Left colon (tissue), 2 donors: Measurements from ENCODE around the gene COL18A1. TPM values are rescaled to one million over a fixed set of nuclear protein-coding genes. Genes with fewer than 3 reads are reported as not detected.

Experiments used
- ATAC-seq: fragments of 200-7000 bp; cut with Tn5 transposase; one replicate; pipeline ENCODE4 v1.9.1; 2020; ENCODE audit warnings: mild to moderate bottlenecking, moderate library complexity
- DNase-seq, 2 donors: peaks; one replicate each; pipeline ENCODE4 v3.0.0-alpha.2; 2020
- intact Hi-C, 2 donors: fragments of 100-400 bp; cut with DNase I in 1 of 2; cut with micrococcal nuclease in 1 of 2; formaldehyde crosslinking; loops; one replicate each; pipeline versions ENCODE4 v1.11.2 to v1.14.0; 2022; cut with DNase I, micrococcal nuclease
- total RNA-seq, 2 donors: library from RNA; stranded (reverse); fragmentation: NEBNext Ultra II Directional; extraction: Animal tissue kit (Norgen Biotek cat#: 25700); gene quantifications; one replicate each; pipeline ENCODE4 v1.2.1, GENCODE V29; 2021
- donor health status: DM: no; HTN: no; CAD: no.
- donor health status: DM: yes; HTN: yes; CAD: no.

COL18A1 gene
- total RNA-seq, 2 donors from 2014 or later, result 10.6 to 17.0 TPM

DNA sequence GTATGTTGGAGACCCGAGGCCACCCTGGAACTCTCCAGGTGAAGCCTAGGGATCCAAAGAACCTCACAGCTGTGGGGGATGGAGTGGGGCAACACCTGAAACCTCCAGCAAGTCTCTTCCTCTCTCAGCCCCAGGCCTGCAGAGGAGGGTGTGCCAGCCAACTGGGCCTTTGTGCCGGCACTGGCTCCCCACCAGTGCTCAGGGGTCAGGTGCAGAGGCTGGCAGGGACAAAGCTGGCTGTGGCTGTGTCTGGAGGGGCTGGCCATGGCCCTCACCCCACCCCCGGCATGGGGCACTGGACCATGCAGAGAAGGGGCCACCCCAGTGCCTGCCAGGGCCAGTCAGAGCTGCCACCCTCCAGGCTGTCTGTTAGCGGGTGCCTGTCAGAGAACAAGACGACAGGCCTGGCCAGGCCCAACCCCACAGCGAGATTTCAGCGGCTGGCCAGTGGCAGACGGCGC lies 3.9 kb downstream of the COL18A1 start:
- intact Hi-C loops, result no loop called here
- ATAC-seq, result no peak
- DNase-seq, result no peak

DNA sequence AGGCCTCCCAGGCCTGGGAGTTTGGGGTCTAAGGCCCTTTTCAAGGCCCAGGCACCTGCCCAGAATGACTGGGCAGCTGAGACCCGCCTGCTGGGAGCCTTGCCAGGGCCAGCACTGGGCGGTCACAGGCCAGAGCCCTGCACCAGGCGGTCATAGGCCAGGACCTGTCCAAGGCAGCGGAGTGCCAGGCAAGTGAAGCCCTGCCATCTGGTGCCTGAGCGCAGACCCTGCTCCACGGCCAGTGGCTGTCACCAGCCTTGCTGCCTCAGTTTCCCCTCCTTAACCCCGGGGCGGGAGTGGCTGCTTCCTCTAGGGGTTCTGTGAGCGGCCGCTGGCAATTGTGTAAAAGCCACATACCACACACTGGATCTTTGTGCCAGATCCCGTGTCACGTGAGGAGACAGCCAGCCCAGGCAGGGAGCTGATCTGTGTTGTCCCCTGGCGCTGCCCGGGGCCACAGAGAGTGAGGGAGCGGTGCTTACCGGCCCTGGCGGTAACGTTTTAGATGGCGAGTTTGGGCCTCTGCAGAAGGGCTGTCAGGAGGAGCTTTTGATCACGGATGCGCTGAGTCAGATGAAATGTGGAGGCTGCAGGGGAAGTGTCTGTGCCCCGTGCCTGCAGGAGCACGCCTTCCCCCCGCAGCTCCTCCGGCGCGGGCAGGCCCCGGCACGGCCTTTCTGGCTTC lies 4.6 kb downstream of the COL18A1 start:
- no peak for ATAC-seq
- intact Hi-C loops, result no loop called here
- DNase-seq, result no peak

- ATAC-seq, result no peak
- intact Hi-C loops, result no loop called here
- no peak for DNase-seq
Observed at GRCh38 chr21:45410151-45410864, 5.3 kb downstream of the COL18A1 start.

- ATAC-seq, result no peak
- no peak for DNase-seq
- intact Hi-C loops, result no loop called here
Observed at GRCh38 chr21:45410865-45411809, 6.2 kb downstream of the COL18A1 start.

DNA sequence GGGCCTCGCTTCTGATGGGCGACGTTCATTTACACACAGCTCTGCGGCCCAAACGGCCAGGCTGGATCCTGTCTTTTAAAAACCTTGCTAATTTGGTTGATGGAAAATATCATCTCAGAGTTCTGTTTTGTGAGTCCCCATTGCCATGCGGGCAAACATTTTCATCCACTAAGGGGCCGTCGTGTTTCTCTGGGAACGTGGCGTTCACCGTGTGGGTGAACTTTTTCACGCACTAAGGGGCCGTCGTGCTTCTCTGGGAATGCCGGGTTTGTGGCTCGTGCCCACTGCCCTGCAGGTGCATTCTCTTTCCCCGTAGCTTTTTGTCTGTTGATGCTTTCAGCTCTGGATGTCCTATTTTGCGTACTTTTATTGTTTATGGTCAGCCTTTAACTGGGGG lies 6.8 kb downstream of the COL18A1 start:
- DNase-seq, result no peak
- intact Hi-C loops, result no loop called here
- no peak for ATAC-seq

- DNase-seq (no peak), ATAC-seq (no peak)
- intact Hi-C loops, result no loop called here
Observed at GRCh38 chr21:45412491-45412890, 7.5 kb downstream of the COL18A1 start.

DNA sequence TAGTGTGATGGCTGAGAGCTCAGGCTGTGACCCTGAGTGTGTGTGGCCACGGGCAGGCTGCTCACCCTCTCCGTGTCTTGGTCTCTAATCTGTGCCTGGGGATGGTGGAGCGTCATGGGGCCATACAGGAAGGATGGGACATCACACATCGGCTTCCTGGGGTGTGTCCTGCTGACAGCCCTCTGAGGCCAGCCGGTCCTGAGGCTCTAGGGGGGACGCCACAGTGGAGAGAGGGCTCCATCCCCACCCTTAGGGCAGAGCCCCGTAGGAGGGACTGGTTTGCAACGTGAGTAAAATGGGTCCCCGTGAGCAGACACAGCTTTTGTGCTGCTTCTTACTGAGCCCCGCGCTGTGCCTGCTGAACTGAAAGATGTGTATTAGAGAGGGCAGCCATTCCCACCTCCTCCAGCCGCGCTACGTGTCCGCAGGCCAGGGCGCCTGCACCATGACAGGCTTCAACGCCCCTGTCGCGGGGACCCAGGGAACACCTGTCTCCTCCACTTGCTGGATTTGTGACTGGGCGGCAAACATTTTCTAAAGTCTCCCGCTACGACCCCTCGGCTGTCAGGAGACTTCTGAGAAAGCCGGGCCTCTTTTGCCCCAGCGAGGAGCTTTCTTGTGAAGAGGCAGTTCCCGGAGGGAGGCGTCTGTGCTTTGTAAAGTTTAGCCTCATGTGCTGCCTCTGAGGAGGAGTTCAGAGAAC lies 8.1 kb downstream of the COL18A1 start:
- DNase-seq (no peak), ATAC-seq (no peak)
- intact Hi-C loops, result no loop called here

DNA sequence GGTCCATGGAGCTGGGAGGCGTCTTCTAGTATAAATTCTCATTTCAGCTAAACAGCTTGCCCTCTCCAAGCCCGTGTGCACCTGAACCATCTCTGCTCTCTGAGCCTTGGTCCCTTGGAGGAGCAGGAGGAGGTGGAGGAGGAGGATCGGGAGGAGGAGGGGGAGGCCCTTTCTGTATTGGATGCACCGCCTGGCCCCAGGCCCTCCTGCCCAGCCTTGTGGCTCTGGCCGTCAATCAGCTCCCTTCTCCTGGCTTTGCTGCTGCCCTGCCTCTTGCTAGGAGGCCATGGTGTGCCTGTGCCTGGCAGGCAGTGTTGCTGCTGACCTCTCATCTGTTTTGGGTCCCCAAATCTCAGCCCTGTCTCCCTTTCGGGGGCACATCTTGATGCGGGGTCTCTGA lies 9.0 kb downstream of the COL18A1 start:
- intact Hi-C loops, result no loop called here
- ATAC-seq (no peak), DNase-seq (no peak)

DNA sequence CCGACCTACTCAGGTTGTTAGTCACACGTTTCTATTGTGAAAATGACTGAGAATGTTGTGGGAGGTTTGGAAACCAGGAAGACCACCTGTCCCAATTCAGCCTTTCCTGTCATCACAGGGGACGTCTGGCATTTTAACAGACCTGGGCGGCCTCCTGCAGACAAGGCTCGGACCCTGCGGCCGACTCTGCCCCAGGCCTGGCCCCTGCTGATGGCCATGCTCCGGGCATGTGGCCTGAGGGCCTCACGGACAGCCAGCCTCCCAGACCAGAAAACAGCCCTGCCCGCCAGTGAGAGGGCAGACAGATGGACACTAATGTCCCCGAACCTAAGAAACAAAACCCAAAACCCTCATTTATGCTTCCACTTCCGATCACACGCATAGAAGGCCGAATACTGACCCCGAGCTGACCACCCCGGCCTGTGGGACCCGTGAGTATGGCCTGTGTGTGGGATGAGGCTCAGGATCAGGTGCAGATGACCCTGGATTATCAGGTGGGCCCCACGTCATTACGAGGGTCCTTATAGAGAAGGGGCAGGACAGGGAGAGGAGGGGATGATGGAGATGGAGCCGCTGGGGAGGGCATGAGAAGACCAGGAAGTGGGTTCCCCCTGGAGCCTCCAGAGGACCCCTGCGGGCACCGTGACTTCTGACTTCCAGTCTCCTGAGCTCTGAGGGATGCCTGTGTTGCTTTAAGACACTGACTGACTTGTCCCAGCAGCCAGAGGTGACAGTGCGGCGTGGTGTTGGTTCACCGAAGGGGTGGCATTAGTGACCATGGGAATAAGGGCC lies 9.6 kb downstream of the COL18A1 start:
- DNase-seq, result no peak
- ATAC-seq, result no peak
- intact Hi-C loops, result no loop called here

DNA sequence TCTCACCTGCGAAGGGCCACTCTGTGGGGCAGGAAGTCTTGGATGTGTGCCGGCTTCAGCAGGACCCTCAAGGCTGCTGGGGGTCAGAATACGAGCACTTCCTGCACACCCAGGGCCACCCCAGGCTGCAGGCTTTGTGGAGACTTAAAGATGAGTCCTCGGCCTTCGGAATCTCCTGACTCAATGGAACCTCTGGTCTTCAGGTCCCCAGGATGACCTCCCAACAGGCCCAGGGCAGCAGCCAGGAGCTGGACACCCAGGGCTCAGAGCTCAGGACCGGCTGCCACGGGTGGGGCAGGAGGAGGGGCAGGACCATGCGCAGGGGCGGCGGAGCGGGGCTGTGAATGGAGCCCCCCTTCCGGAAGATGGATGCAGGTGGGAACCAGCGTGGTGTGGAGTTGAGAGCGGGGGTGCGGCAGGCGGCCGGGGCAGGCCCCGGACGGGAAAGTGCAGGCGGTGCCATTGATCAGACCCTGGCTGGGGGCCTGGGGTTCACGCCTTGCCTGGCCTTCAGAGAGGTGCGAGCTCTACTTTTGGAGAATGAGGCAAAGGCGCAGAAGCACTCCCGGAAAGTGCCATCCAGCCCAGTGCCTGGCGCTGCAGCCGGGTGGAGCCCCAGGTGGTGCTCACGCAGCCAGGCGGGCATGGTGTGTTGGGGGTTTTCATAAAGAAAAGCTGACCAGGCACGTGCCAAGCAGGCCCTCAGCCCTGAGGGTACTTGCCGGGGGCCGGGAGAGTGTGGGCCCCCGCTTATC lies 10.4 kb downstream of the COL18A1 start:
- DNase-seq, result no peak

GRCh38 chr21:45415943-45416611 lies 11.1 kb downstream of the COL18A1 start:
- no peak for DNase-seq
- intact Hi-C loops, result no loop called here

More for the DNA sequence above, 10.4 kb downstream of the COL18A1 start:
- intact Hi-C loops, result no loop called here
- no peak for ATAC-seq

GRCh38 chr21:45416620-45417019 lies 11.7 kb downstream of the COL18A1 start:
- intact Hi-C loops, result no loop called here
- ATAC-seq (no peak), DNase-seq (no peak)

More at GRCh38 chr21:45415943-45416611, 11.1 kb downstream of the COL18A1 start:
- ATAC-seq, result no peak

- DNase-seq (no peak), ATAC-seq (no peak)
- intact Hi-C loops, result no loop called here
Observed at GRCh38 chr21:45417256-45417950, 12.4 kb downstream of the COL18A1 start.

DNA sequence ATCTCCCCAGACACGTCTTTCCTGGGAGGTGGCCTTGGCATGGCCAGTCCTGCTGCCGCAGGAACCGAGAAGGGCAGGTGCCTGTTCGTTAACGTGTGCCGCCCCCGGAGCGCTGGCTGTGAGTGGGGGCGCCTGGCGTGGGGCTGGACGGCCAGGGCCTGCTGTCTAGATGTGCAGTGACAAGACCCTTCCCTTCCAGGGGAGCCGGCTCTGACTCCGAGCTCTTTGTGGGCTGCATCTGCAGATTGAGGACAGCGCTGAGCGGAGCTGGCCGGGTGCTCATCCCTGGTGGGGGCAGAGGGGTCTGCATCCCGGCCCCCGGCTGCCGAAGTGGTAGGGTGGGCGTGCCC lies 13.0 kb downstream of the COL18A1 start:
- intact Hi-C loops, result no loop called here
- ATAC-seq (no peak), DNase-seq (no peak)

DNA sequence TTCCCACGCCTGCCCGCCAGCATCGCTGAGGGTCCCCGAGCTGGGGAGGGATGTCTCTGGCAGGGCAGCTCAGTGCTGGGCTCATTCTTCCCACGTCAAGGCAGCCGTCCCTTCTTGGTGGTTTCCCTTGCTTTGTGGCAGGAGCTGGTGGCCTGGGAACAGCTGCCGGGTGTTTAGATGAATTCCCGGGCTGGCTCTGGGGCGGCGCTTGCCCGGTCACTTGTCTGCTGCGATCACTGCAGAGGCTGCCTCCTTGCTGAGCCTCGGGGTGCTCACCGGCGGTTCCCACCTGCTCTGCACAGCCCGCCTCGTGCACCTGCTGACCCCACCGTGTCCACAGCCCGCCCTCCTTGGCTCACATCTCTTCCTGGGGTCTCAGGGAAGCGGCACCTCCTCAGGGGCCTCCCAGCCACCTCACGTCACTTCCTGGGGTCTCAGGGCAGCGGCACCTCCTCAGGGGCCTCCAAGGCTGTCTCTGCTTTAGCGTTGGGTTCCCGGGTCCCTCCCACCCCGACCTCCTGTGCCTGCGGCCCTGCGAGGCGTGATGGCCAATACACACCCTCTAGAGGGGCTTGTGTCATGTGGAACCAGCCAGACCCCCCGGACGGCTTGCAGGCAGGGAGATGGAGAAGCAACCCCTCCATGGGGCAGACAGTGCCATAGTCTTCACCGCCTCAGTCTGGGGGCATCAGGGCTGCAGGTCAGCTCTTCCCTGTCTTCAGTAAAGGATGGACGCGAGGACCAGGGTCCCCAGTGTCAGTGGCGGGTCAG lies 13.5 kb downstream of the COL18A1 start:
- DNase-seq, result no peak
- intact Hi-C loops, result no loop called here
- no peak for ATAC-seq

DNA sequence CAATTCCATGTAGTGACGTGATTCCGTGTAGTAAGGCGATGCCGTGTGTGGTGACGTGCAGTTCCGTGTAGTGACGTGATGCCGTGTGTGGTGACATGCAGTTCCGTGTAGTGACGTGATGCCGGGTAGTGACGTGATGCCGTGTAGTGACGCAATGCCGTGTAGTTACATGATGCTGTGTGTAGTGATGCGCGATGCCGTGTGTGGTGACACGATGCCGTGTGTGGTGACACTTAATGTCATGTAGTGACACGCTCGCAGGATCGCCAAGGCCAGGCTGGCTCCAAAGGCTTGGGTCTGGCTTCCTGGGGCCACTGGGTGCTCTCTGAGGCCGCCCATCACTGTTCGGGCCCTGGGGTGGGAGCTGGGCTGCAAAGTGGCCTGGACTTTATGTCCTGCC lies 14.2 kb downstream of the COL18A1 start:
- ATAC-seq, result no peak
- intact Hi-C loops, result no loop called here
- DNase-seq, result no peak
